Fibroblast of lung (primary cell): ENCODE measurements around the gene SHISA9. TPM values are rescaled to one million over a fixed set of nuclear protein-coding genes. Genes with fewer than 3 reads are reported as not detected.

Experiments
- DNase-seq, 2 donors: peaks; one replicate each; pipeline versions ENCODE4 v3.0.0 to v3.0.0-alpha.2; 2010; ENCODE audit warnings: low read depth in 2 of 2
- H2AFZ ChIP-seq: 2 replicates; pipeline ENCODE4 v1.5.1; 2012; ENCODE audit warnings: low read length, control low read depth, inconsistent platforms
- H3K27ac ChIP-seq: 2 replicates; pipeline ENCODE4 v1.5.1; 2011; ENCODE audit warnings: low read length, control low read depth; ENCODE audit not compliant: insufficient read depth
- H3K27me3 ChIP-seq: 2 replicates; pipeline ENCODE4 v1.5.1; 2011; ENCODE audit warnings: mild to moderate bottlenecking, low read length; ENCODE audit not compliant: control insufficient read depth, insufficient read depth
- H3K36me3 ChIP-seq: 2 replicates; pipeline ENCODE4 v1.5.1; 2011; ENCODE audit warnings: low read length; ENCODE audit not compliant: control insufficient read depth, insufficient read depth
- H3K4me1 ChIP-seq: 2 replicates; pipeline ENCODE4 v1.5.1; 2011; ENCODE audit warnings: low read length; ENCODE audit not compliant: control insufficient read depth, insufficient read depth; ENCODE audit errors: extremely low read depth
- H3K4me2 ChIP-seq: 2 replicates; pipeline ENCODE4 v1.5.1; 2011; ENCODE audit warnings: low read length, control low read depth; ENCODE audit not compliant: insufficient read depth; ENCODE audit errors: extremely low read depth
- H3K4me3 ChIP-seq, 4 experiments: fragments of 200-600 bp in 1 of 4; sonication (generic) in 1 of 4; replicated peaks in 1 of 4; 2 replicates each; pipeline ENCODE4 v1.5.1; 2011 to 2016; ENCODE audit warnings: low read length in 4 of 4, low read depth in 3 of 4, mild to moderate bottlenecking in 3 of 4, control low read depth in 2 of 4, inconsistent platforms in 1 of 4, mixed read lengths in 1 of 4; ENCODE audit not compliant: insufficient read depth in 1 of 4; ENCODE audit errors: control extremely low read depth in 1 of 4
- H3K79me2 ChIP-seq: 2 replicates; pipeline ENCODE4 v1.5.1; 2012; ENCODE audit warnings: mild to moderate bottlenecking, low read length, inconsistent platforms; ENCODE audit not compliant: control insufficient read depth, insufficient read depth
- H3K9ac ChIP-seq: 2 replicates; pipeline ENCODE4 v1.5.1; 2011; ENCODE audit warnings: mild to moderate bottlenecking, low read length, control low read depth; ENCODE audit not compliant: insufficient read depth
- H3K9me3 ChIP-seq: 2 replicates; pipeline ENCODE4 v1.5.1; 2012; ENCODE audit warnings: low read depth, low read length; ENCODE audit not compliant: control insufficient read depth, insufficient read depth
- H4K20me1 ChIP-seq: 2 replicates; pipeline ENCODE4 v1.5.1; 2011; ENCODE audit warnings: low read length; ENCODE audit not compliant: control insufficient read depth, insufficient read depth; ENCODE audit errors: extremely low read depth
- CTCF ChIP-seq, 2 donors: IDR thresholded peaks in 1 of 2; conservative IDR thresholded peaks in 1 of 2; 1 replicate in 1 of 2; 2 replicates in 1 of 2; pipeline ENCODE4 v1.5.1; 2011 to 2012; ENCODE audit warnings: low read length in 2 of 2, control low read depth in 1 of 2, inconsistent platforms in 1 of 2, low read depth in 1 of 2, mild to moderate bottlenecking in 1 of 2
- EZH2 ChIP-seq: IDR thresholded peaks from 2 replicates; pipeline ENCODE4 v1.5.1; 2012; ENCODE audit warnings: low read length, control low read depth, mild to moderate bottlenecking; ENCODE audit errors: missing control alignments
- polyA plus RNA-seq, 2 donors: library from polyadenylated mRNA; depleted of rRNA in 1 of 2; stranded (reverse) in 1 of 2; unstranded in 1 of 2; fragments of >200 nt; gene quantifications; 2 replicates each; pipeline ENCODE4 v1.2.1, GENCODE V29; 2011 to 2012; ENCODE audit warnings: missing spikeins in 1 of 2
- total RNA-seq: library from RNA; depleted of rRNA; stranded (reverse); fragments of >200 nt; gene quantifications from 2 replicates; pipeline ENCODE4 v1.2.1, GENCODE V29; 2014

SHISA9 gene
- total and polyA plus RNA-seq, 2 donors (not counting 1 experiment from before 2014, with no cell fraction given): not detected

- H4K20me1 ChIP-seq: no peaks in the 10 kb centered on the region
- TF ChIP-seq CTCF (conservative IDR thresholded peaks at IDR 0.05 in 1 of 2, IDR thresholded peaks at IDR 0.05 in 1 of 2; ENCODE audit: low read depth in 1 of 2, low read length in 2 of 2) (no peak), EZH2 (no peak)
- no peak overlapping the region for H3K27ac ChIP-seq
- H3K36me3 ChIP-seq: no peaks in the 10 kb centered on the region
- H2AFZ ChIP-seq: no peak overlapping the region
- H3K79me2 ChIP-seq: no peaks in the 10 kb centered on the region
- no peaks in the 10 kb centered on the region for H3K27me3 ChIP-seq
- H3K4me2 ChIP-seq: no peak overlapping the region
- no peaks in the 10 kb centered on the region for H3K4me1 ChIP-seq
- DNase-seq: no peak
- no peaks in the 10 kb centered on the region for H3K9me3 ChIP-seq
- no peak overlapping the region for H3K9ac ChIP-seq
- H3K4me3 ChIP-seq: no peak overlapping the region
These were observed 39.1 kb upstream of the SHISA9 start for GRCh38 chr16:12862327-12862726.

- Histone ChIP-seq H3K79me2 (no peaks in the 10 kb centered on the region), H3K9ac (no peak overlapping the region), H3K27me3 (no peaks in the 10 kb centered on the region), H3K4me3 (no peak overlapping the region), H2AFZ (no peak overlapping the region), H3K9me3 (no peaks in the 10 kb centered on the region), H4K20me1 (no peaks in the 10 kb centered on the region), H3K4me1 (no peaks in the 10 kb centered on the region), H3K36me3 (no peaks in the 10 kb centered on the region), H3K27ac (no peak overlapping the region), H3K4me2 (no peak overlapping the region)
- no peak for DNase-seq
- TF ChIP-seq EZH2 (no peak), CTCF (conservative IDR thresholded peaks at IDR 0.05 in 1 of 2, IDR thresholded peaks at IDR 0.05 in 1 of 2; ENCODE audit: low read depth in 1 of 2, low read length in 2 of 2) (no peak)
These were observed 38.5 kb upstream of the SHISA9 start for GRCh38 chr16:12862941-12863340.

- H2AFZ ChIP-seq: no peak overlapping the region
- H3K4me1 ChIP-seq: no peaks in the 10 kb centered on the region
- no peaks in the 10 kb centered on the region for H3K79me2 ChIP-seq
- DNase-seq: no peak
- no peaks in the 10 kb centered on the region for H4K20me1 ChIP-seq
- no peak overlapping the region for H3K4me3 ChIP-seq
- H3K9ac ChIP-seq: no peak overlapping the region
- TF ChIP-seq CTCF (conservative IDR thresholded peaks at IDR 0.05 in 1 of 2, IDR thresholded peaks at IDR 0.05 in 1 of 2; ENCODE audit: low read depth in 1 of 2, low read length in 2 of 2): no peak
- no peak for TF ChIP-seq EZH2
- no peaks in the 10 kb centered on the region for H3K36me3 ChIP-seq
- H3K27me3 ChIP-seq: no peaks in the 10 kb centered on the region
- H3K4me2 ChIP-seq: no peak overlapping the region
- H3K9me3 ChIP-seq: no peaks in the 10 kb centered on the region
- H3K27ac ChIP-seq: no peak overlapping the region
These were observed 34.3 kb upstream of the SHISA9 start for GRCh38 chr16:12866981-12867551.
